GM12872 (cell line): ENCODE results near the gene SEC11A.
A peak's percentile ranks its signal among the peaks of the same experiment; 100 is the strongest.

Experiments used
- TF ChIP-seq, protein P1 (sequence below): IDR thresholded peaks from 3 replicates; pipeline ENCODE4 v1.5.1; 2011; ENCODE audit warnings: low read depth, mild to moderate bottlenecking, low read length, moderate library complexity; ENCODE audit not compliant: insufficient read depth

SEC11A gene

GRCh38 chr15:84645496-84645895 lies 70.4 kb downstream of the SEC11A start:
- TF ChIP-seq, protein P1, sequence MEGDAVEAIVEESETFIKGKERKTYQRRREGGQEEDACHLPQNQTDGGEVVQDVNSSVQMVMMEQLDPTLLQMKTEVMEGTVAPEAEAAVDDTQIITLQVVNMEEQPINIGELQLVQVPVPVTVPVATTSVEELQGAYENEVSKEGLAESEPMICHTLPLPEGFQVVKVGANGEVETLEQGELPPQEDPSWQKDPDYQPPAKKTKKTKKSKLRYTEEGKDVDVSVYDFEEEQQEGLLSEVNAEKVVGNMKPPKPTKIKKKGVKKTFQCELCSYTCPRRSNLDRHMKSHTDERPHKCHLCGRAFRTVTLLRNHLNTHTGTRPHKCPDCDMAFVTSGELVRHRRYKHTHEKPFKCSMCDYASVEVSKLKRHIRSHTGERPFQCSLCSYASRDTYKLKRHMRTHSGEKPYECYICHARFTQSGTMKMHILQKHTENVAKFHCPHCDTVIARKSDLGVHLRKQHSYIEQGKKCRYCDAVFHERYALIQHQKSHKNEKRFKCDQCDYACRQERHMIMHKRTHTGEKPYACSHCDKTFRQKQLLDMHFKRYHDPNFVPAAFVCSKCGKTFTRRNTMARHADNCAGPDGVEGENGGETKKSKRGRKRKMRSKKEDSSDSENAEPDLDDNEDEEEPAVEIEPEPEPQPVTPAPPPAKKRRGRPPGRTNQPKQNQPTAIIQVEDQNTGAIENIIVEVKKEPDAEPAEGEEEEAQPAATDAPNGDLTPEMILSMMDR: no peak

DNA sequence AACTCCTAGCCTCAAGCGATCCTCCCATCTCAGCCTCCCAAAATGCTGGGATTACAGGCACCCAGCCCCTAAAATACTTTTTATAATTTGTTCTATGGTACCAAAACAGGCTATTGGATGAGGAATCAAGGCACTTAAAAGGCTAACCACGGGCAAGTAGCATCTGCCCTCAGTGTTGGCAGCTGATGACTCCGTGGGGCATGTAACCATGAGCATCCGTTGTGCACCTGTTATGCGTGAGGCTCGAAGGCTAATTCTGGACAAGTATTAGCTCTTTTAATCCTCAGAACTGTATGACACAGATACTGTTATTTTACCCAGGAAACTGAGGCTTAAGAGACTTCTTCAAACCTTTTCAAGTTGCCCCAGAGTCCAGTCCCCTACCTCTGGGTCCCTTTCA lies 72.1 kb downstream of the SEC11A start:
- TF ChIP-seq, protein P1: no peak

DNA sequence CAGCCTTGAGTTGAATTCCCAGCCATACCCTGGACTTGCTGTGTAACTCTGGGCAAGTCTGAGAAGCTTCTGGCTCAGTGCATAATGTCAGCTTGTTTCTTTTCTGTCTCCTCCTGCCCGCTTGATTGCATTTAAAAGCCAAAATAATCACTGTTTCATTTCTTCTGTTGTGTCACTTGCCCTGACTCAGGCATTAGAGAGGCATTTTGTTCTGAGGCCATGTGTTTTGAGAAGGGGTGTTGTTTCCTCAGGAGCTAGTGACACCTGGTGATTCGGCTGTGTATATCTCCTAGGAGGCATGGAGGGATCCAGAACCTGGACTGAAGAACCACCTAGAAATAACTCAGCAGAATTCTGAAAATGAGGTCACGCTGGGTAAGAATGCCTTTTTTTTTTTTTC lies 77.8 kb downstream of the SEC11A start:
- TF ChIP-seq, protein P1: 0 out of 3 replicates have a peak, but pooled peaks have one; percentile 8

GRCh38 chr15:84634228-84634837 lies 81.6 kb downstream of the SEC11A start:
- TF ChIP-seq, protein P1: no peak

DNA sequence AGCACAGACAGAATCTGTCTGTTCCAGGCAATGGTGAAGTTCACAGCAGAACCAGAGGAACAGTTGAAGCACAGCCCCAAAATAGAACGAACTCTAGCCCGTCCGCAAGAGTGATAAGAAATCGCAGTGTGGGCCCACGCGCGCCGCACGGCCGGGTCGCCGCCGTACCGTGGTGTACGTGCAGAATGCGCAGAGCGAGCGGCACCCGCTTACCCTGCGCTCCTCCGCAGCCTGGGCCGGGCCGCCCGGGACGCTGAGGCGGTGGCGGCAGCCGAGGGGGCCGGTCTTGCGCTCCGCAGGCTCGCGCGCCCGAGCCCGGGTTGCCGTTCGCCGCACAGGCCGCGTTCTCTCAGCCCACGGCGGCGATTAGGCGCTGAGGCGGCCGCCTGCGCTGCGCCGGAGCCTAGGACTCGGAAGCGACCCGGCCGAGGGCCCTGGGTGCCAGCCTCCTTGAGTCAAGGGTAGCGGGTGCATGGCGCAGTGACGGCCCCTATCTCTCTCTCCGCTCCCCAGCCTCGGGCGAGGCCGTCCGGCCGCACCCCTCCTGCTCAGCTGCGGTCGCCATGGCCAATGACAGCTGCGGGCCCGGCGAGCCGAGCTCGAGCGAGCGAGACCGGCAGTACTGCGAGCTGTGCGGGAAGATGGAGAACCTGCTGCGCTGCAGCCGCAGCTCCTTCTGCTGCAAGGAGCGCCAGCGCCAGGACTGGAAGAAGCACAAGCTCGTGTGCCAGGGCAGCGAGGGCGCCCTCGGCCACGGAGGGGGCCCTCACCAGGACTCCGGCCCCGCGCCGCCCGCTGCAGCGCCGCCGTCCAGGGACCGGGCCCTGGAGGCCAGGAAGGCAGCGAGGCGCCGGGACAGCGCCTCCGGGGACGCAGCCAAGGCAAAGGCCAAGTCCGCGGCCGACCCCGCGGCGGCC lies 82.4 kb downstream of the SEC11A start:
- TF ChIP-seq, protein P1: no peak

GRCh38 chr15:84631706-84632272 lies 84.2 kb downstream of the SEC11A start:
- TF ChIP-seq, protein P1: no peak

DNA sequence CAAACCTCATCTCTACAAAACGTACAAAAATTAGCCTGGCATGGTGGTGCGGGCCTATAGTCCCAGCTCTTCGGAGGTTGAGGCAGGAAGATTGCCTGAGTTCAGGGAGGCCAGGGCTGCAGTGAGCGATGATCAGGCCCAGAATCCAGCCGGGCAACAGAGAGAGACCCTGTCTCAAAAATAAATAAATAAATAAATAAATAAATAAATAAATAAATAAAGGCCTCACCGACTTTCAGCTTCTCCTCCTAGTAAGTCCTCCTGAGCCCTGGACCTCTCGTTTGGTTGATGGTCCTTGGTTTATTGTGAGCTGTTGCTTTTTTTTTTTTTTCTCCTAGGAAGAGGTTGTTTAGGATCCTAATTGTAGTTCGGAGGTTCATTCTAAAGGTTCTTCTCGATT lies 86.9 kb downstream of the SEC11A start:
- TF ChIP-seq, protein P1: no peak
